HCT116 (cell line): ENCODE results near the gene CDK16.

ENCODE experiments used
- SRF ChIP-seq: IDR thresholded peaks from 2 replicates; pipeline ENCODE4 v1.6.1; 2012; ENCODE audit warnings: low read depth
- TF ChIP-seq, protein P1 (sequence below), 3 experiments: fragments of 200-600 bp in 1 of 3; sonication (generic) in 1 of 3; IDR thresholded peaks in 2 of 3; conservative IDR thresholded peaks in 1 of 3; 2 replicates each; pipeline ENCODE4 v1.5.1; 2012 to 2017; ENCODE audit warnings: low read depth in 2 of 3, low read length in 2 of 3, antibody characterized with exemption in 1 of 3, borderline replicate concordance in 1 of 3, control low read depth in 1 of 3, mild to moderate bottlenecking in 1 of 3, mixed read lengths in 1 of 3, mixed run types in 1 of 3, moderate library complexity in 1 of 3; ENCODE audit not compliant: insufficient read depth in 1 of 3

DNA sequence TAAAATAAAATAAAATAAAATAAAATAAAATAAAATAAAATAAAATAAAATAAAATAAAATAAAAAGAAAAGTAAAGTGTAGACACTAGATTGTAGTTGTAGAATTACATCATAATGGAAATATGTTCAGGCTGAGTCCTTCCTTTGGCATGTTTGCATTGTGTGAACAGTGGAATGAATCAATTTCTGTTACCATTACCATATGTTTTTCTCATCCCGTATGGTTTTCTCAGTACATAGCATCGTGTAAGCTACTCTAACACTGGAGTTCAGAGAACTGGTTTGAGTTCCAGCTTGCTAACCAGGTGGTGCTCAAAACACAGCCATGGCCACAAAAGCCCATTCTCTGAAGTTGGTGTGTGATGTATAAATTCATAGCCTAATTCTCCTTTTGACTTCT is 60.2 kb downstream of the CDK16 start:
- TF ChIP-seq, protein P1, sequence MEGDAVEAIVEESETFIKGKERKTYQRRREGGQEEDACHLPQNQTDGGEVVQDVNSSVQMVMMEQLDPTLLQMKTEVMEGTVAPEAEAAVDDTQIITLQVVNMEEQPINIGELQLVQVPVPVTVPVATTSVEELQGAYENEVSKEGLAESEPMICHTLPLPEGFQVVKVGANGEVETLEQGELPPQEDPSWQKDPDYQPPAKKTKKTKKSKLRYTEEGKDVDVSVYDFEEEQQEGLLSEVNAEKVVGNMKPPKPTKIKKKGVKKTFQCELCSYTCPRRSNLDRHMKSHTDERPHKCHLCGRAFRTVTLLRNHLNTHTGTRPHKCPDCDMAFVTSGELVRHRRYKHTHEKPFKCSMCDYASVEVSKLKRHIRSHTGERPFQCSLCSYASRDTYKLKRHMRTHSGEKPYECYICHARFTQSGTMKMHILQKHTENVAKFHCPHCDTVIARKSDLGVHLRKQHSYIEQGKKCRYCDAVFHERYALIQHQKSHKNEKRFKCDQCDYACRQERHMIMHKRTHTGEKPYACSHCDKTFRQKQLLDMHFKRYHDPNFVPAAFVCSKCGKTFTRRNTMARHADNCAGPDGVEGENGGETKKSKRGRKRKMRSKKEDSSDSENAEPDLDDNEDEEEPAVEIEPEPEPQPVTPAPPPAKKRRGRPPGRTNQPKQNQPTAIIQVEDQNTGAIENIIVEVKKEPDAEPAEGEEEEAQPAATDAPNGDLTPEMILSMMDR (IDR thresholded peaks at IDR 0.05 in 2 of 3, conservative IDR thresholded peaks at IDR 0.05 in 1 of 3; ENCODE audit: borderline replicate concordance in 1 of 3, insufficient read depth in 1 of 3, low read depth in 2 of 3, low read length in 2 of 3): no peak
- no peak for TF ChIP-seq SRF
